Measurements from ENCODE around the gene PDE4D.

- TF ChIP-seq CTCF (IDR thresholded peaks at IDR 0.05; ENCODE audit: insufficient read depth, low read length) (no peak), POLR2AphosphoS5 (IDR thresholded peaks at IDR 0.05; ENCODE audit: low read depth) (no peak), SPI1 (IDR thresholded peaks at IDR 0.05; ENCODE audit: borderline replicate concordance, low read depth) (no peak)
These were observed 659.3 kb downstream of the PDE4D start for GRCh38 chr5:59234236-59234635.
